K562 (cell line): Measurements from ENCODE around the gene PPP1R12C. TPM values are rescaled to one million over a fixed set of nuclear protein-coding genes. Genes with fewer than 3 reads are reported as not detected.
A peak's percentile ranks its signal among the peaks of the same experiment; 100 is the strongest.

Source experiments
- FOXM1 ChIP-seq, 2 experiments: fragments of 450-650 bp in 1 of 2; sonication (generic) in 1 of 2; formaldehyde crosslinking in 1 of 2; IDR thresholded peaks; 2 replicates each; pipeline versions ENCODE4 v1.6.1 to v1.9.0; 2017 to 2022; ENCODE audit warnings: low read depth in 2 of 2, mild to moderate bottlenecking in 2 of 2, missing genetic modification reagents in 1 of 2, moderate library complexity in 1 of 2
- JUND ChIP-seq, 2 experiments: IDR thresholded peaks; 2 replicates in 1 of 2; 3 replicates in 1 of 2; pipeline ENCODE4 v1.6.1; 2011; ENCODE audit warnings: borderline replicate concordance in 2 of 2, low read depth in 2 of 2, low read length in 2 of 2, improper control_type of control experiment in 1 of 2, missing biosample characterization in 1 of 2, missing genetic modification characterization in 1 of 2, missing genetic modification reagents in 1 of 2
- NBN ChIP-seq: fragments of 450-650 bp; IDR thresholded peaks from 2 replicates; pipeline ENCODE4 v1.6.1; 2016; ENCODE audit warnings: low read depth, mild to moderate bottlenecking
- PRDM10 ChIP-seq: fragments of 450-650 bp; IDR thresholded peaks from 2 replicates; pipeline ENCODE4 v1.6.1; 2018; ENCODE audit not compliant: partially characterized antibody
- PYGO2 ChIP-seq: fragments of 450-650 bp; IDR thresholded peaks from 2 replicates; pipeline ENCODE4 v1.6.1; 2016; ENCODE audit warnings: mild to moderate bottlenecking, missing genetic modification characterization, moderate library complexity, missing compliant biosample characterization
- ZNF124 ChIP-seq: sonication (generic); formaldehyde crosslinking; IDR thresholded peaks from 2 replicates; pipeline ENCODE4 v1.8.1; 2022; ENCODE audit warnings: missing genetic modification reagents
- ZNF212 ChIP-seq: fragments of 450-650 bp; formaldehyde crosslinking; IDR thresholded peaks from 2 replicates; pipeline ENCODE4 v1.4.0; 2020; ENCODE audit warnings: mild to moderate bottlenecking
- ZNF707 ChIP-seq: fragments of 250-450 bp; sonication (Bioruptor Pico); conservative IDR thresholded peaks from 2 replicates; pipeline ENCODE4 v1.8.0; 2022; ENCODE audit warnings: inconsistent platforms, mild to moderate bottlenecking, moderate library complexity
- polyA plus RNA-seq, 8 experiments: library from polyadenylated mRNA; depleted of rRNA in 4 of 8; stranded (reverse) in 5 of 8; unstranded in 3 of 8; fragments of >200 nt; fragmentation: Nextera tagmentation in 2 of 8; fragmentation: Illumina TruSeq in 1 of 8; extraction: Ambion mirVana in 2 of 8; extraction: Trizol in 1 of 8; gene quantifications; 2 replicates each; pipeline versions ENCODE4 v1.2.1 to v1.2.3, GENCODE V29; 2011 to 2014; ENCODE audit warnings: inconsistent platforms in 1 of 8, missing spikeins in 1 of 8
- total RNA-seq, 7 experiments: library from RNA; depleted of rRNA in 6 of 7; stranded (reverse); fragments of >200 nt in 6 of 7; fragmentation: Illumina TruSeq in 2 of 7; extraction: Trizol in 2 of 7; gene quantifications; 2 replicates each; pipeline versions ENCODE4 v1.2.1 to v1.2.3, GENCODE V29; 2011 to 2021; ENCODE audit warnings: low replicate concordance in 1 of 7
- TF ChIP-seq, protein P1 (sequence below), 2 experiments: fragments of 450-650 bp; IDR thresholded peaks; 2 replicates each; pipeline ENCODE4 v1.6.1; 2018; ENCODE audit warnings: mild to moderate bottlenecking in 2 of 2, low read depth in 1 of 2; ENCODE audit not compliant: partially characterized antibody in 2 of 2

The PPP1R12C gene
- total and polyA plus RNA-seq, 9 of the 15 experiments (the other 6 are each of a cell fraction or from before 2014, with no cell fraction given) = 1.8 to 136 (median 33.7) TPM

DNA sequence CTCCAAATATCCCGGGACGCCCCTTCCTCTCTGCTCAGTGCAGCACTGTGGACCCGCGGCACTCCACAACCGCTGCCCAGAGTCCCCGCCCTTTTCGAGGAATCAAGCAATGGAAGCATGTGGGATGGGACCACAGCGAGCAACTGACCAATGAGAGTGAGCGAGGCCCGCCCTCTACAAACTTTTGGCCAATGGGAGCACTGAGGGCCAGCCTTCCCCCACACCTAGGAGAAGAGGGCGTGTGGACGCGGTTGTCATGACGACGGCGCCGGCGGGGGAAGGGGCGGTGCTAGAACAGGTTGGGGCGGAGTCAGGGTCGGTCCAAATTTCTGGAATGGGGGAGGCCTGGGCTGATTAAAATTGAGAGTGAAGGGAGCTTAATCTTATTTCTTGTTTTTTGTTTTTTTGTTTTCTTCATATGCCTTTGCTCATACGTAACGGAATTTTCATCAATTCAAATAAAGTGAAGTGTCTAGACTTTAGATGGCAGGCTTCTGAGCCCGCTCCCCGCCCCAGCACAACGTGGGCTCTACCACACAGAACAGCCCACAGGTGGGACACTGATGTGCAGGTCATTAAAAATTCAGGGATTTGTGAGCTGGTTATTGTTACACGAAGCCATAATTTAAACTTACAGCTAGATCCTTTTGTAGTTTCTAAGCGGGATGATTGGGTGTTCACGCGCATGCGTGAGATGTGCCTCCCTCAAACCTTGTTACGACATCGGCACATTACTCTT is 49.3 kb upstream of the PPP1R12C start, which contains the start of gene DNAAF3 (continued):
- peak; percentile 41; the same call in 1 of the 2 replicates for TF ChIP-seq FOXM1 (IDR thresholded peaks at IDR 0.05; ENCODE audit: low read depth)
- no peak for TF ChIP-seq FOXM1 (CRISPR knock-in tag; IDR thresholded peaks at IDR 0.05; ENCODE audit: low read depth)
- TF ChIP-seq ZNF124 = no peak
- TF ChIP-seq, protein P1, sequence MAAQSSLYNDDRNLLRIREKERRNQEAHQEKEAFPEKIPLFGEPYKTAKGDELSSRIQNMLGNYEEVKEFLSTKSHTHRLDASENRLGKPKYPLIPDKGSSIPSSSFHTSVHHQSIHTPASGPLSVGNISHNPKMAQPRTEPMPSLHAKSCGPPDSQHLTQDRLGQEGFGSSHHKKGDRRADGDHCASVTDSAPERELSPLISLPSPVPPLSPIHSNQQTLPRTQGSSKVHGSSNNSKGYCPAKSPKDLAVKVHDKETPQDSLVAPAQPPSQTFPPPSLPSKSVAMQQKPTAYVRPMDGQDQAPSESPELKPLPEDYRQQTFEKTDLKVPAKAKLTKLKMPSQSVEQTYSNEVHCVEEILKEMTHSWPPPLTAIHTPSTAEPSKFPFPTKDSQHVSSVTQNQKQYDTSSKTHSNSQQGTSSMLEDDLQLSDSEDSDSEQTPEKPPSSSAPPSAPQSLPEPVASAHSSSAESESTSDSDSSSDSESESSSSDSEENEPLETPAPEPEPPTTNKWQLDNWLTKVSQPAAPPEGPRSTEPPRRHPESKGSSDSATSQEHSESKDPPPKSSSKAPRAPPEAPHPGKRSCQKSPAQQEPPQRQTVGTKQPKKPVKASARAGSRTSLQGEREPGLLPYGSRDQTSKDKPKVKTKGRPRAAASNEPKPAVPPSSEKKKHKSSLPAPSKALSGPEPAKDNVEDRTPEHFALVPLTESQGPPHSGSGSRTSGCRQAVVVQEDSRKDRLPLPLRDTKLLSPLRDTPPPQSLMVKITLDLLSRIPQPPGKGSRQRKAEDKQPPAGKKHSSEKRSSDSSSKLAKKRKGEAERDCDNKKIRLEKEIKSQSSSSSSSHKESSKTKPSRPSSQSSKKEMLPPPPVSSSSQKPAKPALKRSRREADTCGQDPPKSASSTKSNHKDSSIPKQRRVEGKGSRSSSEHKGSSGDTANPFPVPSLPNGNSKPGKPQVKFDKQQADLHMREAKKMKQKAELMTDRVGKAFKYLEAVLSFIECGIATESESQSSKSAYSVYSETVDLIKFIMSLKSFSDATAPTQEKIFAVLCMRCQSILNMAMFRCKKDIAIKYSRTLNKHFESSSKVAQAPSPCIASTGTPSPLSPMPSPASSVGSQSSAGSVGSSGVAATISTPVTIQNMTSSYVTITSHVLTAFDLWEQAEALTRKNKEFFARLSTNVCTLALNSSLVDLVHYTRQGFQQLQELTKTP (IDR thresholded peaks at IDR 0.05; ENCODE audit: low read depth in 1 of 2, partially characterized antibody in 2 of 2) = peak in 1 of 2 experiments; percentile 84
- peak; percentile 100 for TF ChIP-seq PRDM10
- TF ChIP-seq PYGO2 (tag) = peak; percentile 49; the same call in 1 of the 2 replicates
- TF ChIP-seq ZNF212 (CRISPR knock-in tag) = 0 out of 2 replicates have a peak, but pooled peaks have one; percentile 60
- TF ChIP-seq ZNF707 = peak; percentile 55; the same call in 1 of the 2 replicates
- peak; percentile 56 for TF ChIP-seq NBN
- peak; percentile 97 for TF ChIP-seq JUND (IDR thresholded peaks at IDR 0.05; ENCODE audit: borderline replicate concordance, low read depth, low read length)
- no peak for TF ChIP-seq JUND (tag; IDR thresholded peaks at IDR 0.05; ENCODE audit: borderline replicate concordance, low read depth, low read length)
